GM21737 (cell line): Measurements from ENCODE around the gene CCDC38.

ENCODE experiments used
- ATAC-seq: cut with Tn5 transposase; IDR thresholded peaks from one replicate; pipeline ENCODE4 v1.9.1; 2021; ENCODE audit warnings: mild to moderate bottlenecking, moderate library complexity; ENCODE audit not compliant: unreplicated experiment

Gene CCDC38

DNA sequence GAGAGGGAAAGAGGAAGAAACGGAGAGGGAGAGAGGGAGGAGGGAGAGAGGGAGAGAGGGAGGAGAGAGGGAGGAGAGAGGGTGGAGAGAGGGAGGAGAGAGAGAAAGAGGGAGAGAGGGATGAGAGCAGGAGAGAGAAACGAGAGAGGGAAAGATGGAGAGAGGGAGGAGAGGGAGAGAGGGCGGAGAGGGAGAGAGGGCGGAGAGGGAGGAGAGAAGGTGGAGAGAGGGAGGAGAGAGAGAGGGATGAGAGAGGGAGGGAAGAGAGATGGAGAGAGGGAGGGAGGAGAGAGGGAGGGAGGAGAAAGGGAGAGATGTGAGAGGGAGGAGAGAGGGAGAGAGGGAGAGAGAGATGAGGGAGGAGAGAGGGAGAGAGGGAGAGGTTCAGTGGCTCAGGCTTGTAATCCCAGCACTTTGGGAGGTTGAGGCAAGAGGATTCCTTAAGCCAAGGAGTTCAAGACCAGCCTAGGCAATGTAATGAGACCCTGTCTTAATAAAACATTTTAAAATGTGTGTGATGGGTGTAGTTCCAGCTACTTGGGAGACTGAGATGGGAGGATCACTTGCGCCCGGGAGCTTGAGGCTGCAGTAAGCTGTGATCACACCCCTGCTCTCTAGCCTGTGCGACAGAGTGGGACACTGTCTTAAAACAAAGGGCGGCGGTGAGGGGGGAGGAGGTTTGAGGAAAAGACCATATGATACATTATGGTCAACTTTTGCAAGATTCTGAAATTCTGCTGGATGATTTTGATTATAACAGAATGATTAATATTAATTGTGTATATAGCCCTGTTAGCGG, 105.0 kb downstream of the CCDC38 start:
- ATAC-seq: no peak

DNA sequence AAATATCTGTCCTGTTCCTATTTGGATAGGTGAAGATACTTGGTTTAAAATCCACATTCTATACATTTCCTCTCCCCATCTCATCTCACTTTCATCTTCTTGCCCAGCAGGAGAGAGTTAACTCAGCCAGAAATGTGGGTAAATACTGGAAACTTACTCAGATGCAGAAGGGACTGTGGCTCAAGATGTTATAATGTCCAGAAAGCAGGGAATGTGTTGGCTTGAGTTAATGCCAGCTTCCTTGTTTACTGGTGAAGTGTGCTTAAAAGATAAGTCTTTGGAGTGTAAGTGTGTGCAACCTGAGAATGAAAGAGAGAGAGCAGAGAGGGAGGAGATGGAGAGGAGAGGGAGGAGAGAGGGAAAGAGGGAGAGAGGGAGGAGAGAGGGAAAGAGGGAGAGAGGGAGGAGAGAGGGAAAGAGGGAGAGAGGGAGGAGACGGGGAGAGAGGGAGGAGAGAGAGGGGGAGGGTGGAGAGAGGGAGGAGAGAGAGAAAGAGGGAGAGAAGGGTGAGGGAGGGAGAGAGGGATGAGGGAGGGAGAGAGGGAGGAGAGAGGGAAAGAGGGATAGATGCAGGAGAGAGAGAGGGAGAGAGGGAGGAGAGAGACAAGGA, 105.7 kb downstream of the CCDC38 start:
- no peak for ATAC-seq

DNA sequence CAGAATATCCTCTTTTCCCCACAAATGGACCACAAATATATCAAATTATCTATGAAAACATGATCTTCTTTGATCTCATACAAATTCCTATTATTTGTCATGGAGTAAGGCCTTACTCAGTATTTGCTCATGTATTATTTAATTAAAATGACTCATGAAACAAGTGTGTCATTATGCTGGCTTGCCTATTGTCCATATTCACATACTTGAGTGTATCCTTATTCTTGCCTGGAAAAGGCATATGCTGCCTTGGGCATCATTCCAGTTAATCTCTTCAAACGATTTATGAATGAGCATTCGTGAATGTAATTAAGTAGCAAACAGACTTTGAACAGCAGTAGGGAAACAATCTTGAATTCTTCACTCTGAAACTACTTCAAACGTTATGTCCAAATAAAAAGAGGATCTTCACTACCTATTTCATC, 106.2 kb downstream of the CCDC38 start:
- ATAC-seq: no peak

DNA sequence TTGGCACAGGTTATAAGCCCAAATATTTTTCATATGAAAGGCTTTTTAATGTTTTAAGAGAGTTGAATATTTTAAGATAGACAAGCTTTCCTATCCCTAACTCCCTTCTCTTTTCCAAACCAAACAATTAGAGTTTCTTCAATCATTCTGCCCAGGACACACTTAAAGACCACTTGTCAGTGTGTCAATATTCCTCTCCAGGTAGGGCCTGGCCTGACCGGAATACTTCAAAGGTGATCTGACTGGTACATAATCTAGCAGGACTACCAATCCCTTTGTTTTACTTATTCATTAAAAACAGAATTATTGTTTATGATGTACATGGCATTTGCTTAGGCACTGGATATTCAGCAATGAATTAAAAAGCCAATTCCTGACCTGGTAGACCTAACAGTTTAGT, 107.8 kb downstream of the CCDC38 start:
- ATAC-seq: no peak

DNA sequence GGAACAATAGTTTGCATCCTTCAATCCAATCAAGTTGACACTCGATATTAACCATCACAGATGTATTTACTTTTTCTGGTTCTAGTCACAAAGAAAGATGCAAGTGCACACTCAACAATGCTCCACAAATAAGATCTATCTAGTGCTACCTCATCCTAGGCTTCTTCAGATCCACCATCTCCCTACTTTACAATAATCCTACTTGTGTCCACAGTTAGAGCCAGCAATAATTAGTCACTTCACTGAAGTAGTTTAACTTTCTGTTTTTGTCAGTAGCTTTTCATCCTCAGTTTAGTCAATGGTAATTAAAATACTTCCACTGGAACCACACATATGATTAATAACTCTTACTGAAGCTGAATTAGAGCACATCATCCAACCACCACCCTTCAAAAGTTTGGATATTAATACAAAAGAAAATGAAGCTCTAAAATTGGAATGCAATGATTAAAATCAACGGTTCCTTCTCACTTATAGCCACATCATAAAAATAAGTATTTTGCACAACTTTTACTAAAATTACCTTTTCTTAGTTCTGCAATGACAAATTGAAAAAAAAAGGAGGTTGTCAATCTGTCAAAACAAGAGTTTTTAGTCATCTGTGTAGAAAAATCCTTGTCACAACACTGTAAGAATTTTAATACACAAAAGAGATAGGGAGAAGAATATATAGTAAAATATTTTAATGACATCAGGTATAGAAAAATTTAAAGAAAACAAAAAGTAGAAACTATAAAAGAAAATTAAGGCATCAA, 111.9 kb downstream of the CCDC38 start:
- ATAC-seq: no peak

DNA sequence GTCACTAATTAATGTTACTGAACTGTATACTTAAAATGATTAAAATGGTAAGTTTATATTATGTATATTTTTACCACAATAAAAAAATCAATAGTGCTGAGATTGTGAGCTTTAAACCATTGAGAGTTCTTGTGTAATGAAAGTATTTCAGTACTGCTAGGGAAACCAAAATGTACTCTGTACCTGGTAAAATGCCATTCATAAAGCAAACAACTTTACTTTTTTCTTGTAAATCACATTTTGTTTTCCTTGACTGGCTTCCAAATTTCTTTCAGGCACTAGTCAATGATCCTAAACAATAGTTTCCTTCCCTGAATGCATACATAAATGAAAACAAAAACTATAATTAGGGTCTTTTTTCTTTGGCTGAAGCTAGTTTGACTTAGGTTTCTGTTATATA, 113.0 kb downstream of the CCDC38 start:
- ATAC-seq: no peak

DNA sequence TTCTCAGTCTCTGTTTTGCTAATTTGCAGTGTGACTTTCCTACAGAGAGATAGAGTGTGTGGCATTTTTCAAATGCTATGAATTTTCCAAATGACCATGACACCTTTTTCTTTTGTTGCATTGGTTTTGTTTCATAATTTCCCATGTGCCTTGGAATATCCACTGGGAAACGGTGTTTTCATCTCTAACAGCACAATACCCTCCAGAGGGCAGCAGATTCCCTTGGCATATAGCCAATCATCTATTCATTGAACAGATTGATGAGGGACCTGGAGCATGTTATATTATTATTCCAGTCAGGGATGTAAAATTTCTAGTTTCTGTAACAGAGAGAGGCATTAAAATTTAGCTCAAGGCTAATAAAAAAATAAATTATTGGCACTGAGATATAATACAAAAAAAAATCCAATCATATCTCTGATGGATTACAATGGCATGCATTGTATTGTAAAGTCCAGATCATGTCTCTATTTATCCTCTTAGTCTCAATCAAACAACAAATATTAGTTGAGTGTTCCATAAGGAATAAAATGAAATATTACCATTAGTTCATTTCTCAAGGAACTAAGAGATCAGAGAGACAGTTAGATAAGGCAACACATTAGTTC, 122.2 kb downstream of the CCDC38 start:
- ATAC-seq: no peak
